ENCODE data around the gene NPIPA7.
"Not testable (repeated sequence)": the region's sequence is repeated elsewhere in the genome, so short reads cannot be mapped to it uniquely, and the experiment has no call there.

NPIPA7 gene

DNA sequence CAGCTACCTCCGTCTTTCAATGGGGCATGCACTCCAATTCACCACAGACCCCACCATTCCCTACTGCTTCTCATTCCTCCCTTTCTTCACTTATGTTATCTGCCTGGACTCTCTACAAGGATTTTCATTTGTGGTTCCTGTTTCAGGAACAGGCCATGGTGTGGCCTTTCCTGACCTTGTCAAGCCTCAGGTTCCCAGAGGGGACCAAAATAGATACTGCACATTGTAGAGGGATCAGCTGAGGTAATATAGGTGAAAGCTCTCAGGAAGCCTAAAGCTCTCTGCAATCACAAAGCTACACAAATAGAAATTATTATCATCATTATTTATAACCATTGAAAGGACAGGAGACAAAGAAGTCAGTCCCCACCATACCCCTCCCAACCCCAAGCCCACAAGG lies 41.6 kb downstream of the NPIPA7 start:
- not testable (repeated sequence) for DNase-seq

DNA sequence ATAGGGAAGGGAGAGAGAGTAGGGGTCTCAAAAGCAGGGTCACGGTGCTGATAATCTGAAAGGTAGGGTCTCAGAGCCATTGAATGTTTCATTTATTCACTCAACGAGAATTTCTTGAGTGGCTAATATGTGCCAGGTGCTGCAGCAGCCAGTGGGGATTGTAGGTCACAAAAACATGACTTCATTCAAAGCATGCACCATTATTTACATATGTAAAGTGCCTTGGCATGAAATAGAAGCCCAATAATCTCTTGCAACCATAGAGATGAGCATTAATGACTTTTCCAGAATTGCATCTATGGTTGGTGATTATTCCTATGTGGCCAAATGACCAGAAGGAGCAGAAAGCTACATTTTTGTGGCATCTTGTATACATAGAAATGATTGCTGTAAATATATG lies 46.2 kb downstream of the NPIPA7 start:
- not testable (repeated sequence) for DNase-seq

DNA sequence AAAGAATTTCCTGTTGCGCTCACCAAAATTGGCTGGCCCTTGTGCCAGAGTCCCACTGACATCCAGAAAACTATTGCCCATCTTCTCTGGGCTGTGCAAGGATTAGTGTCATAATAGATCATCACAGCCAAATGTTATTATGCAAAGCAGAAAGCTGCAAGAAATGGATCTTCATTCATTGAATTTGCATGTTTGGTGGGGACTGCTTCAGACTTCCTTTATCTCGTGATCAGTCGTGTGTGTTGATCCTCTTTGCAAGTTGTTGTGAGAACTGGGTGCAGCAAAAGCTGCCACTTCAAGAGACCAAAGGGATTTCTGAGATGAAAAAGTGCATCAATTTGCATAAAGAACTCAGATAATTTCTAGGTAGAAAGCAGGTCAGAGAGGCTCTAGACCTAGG lies 52.2 kb downstream of the NPIPA7 start:
- not testable (repeated sequence) for DNase-seq

DNA sequence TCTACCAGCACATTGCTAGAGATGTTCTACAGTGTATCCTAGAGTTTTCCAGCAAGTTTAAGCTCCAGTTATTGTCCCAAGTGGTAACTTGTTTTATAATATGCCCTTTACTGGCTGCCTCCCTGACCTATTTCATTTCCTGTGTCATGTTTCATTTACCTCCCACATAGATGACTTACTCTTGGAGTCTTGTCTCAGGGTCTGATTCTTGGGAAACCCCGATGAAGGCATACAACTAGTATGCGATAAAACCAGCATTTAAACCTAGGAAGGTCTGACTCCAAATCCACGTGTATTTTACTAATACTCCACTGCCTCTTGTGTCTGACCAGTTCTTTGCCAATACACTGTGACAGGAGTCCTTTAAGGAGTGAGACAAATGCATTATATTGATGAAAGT lies 55.8 kb downstream of the NPIPA7 start:
- not testable (repeated sequence) for DNase-seq

DNA sequence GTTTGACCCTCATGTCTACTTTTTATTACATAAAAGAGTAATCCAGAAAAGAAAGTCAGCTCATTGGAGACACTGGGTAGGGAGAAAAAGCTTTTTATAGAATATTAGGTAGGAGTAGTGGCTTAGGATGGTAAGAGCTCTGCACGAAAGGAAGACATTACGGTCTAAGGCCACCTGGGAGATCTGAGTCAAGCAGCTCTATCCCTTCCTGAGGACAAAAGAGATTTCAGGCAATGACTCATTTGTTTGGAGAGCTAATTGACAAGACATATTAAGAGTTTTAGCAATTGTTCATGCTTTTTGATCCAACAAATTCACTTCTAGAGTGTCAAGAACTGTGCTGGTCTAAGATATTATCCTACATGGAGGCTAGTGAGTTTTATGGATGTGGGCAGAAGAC lies 62.5 kb downstream of the NPIPA7 start:
- DNase-seq, result not testable (repeated sequence)

All from NCI-H2171 treated with DMSO at 0.1 percent for 48 hours (cell line).